Transverse colon (tissue), 4 donors: ENCODE data around the gene ZNF576. TPM values are rescaled to one million over a fixed set of nuclear protein-coding genes. Genes with fewer than 3 reads are reported as not detected.
"Not testable (repeated sequence)": the region's sequence is repeated elsewhere in the genome, so short reads cannot be mapped to it uniquely, and the experiment has no call there.

Source experiments
- DNase-seq: peaks from one replicate; pipeline ENCODE4 v3.0.0-alpha.2; 2019
- H3K27ac ChIP-seq, 4 donors: fragments of 200-600 bp; sonication (generic); 2 replicates each; pipeline ENCODE4 v1.5.1; 2016 to 2018; ENCODE audit warnings: inconsistent platforms in 4 of 4
- H3K27me3 ChIP-seq: fragments of 200-600 bp; sonication (generic); 2 replicates; pipeline ENCODE4 v1.5.1; 2017; ENCODE audit warnings: inconsistent platforms
- H3K36me3 ChIP-seq, 4 donors: fragments of 200-600 bp; sonication (generic); 2 replicates each; pipeline ENCODE4 v1.5.1; 2017 to 2019; ENCODE audit warnings: inconsistent platforms in 4 of 4
- H3K4me1 ChIP-seq, 4 donors: fragments of 200-600 bp; sonication (generic); 2 replicates each; pipeline ENCODE4 v1.5.1; 2017 to 2020; ENCODE audit warnings: inconsistent platforms in 4 of 4
- H3K4me3 ChIP-seq, 4 donors: fragments of 200-600 bp; sonication (generic); 1 replicate in 1 of 4; 2 replicates in 3 of 4; pipeline versions ENCODE4 v1.5.1 to v1.6.1; 2017 to 2019; ENCODE audit warnings: inconsistent platforms in 4 of 4
- H3K9me3 ChIP-seq, 2 donors: fragments of 200-600 bp; sonication (generic); 2 replicates each; pipeline ENCODE4 v1.5.1; 2017 to 2019; ENCODE audit warnings: inconsistent platforms in 2 of 2
- CTCF ChIP-seq, 5 experiments: fragments of 200-600 bp in 3 of 5; fragments of 450-650 bp in 2 of 5; sonication (generic) in 3 of 5; IDR thresholded peaks; 1 replicate in 2 of 5; 2 replicates in 3 of 5; pipeline ENCODE4 v1.5.1; 2016 to 2017; ENCODE audit warnings: antibody characterized with exemption in 5 of 5, inconsistent platforms in 3 of 5, mild to moderate bottlenecking in 2 of 5, moderate library complexity in 1 of 5
- EP300 ChIP-seq: sonication (generic); formaldehyde crosslinking; IDR thresholded peaks from one replicate; pipeline ENCODE4 v1.6.1; 2017; ENCODE audit warnings: antibody characterized with exemption, low read depth
- POLR2A ChIP-seq: fragments of 450-650 bp; IDR thresholded peaks from one replicate; pipeline ENCODE4 v1.6.1; 2016; ENCODE audit warnings: antibody characterized with exemption, mild to moderate bottlenecking, moderate library complexity
- POLR2AphosphoS5 ChIP-seq, 3 donors: sonication (generic); formaldehyde crosslinking; IDR thresholded peaks; one replicate each; pipeline ENCODE4 v1.6.1; 2016; ENCODE audit warnings: antibody characterized with exemption in 3 of 3
- WGBS, 2 donors: methylation state at CpG; one replicate each; pipeline ENCODE4 v1.1.5; 2018; ENCODE audit warnings: low coverage in 1 of 2; 5-methylcytosine and 5-hydroxymethylcytosine counted together
- in situ Hi-C, 4 donors: fragments of 200-750 bp; cut with MboI; loops; one replicate each; pipeline versions ENCODE4 v1.15.0 to v1.15.1; 2017; ENCODE audit warnings: low sequenced_read_pairs in 3 of 4, low pct_ligation_motif_present in 1 of 4, low pct_unique_long_range_greater_than_20kb in 1 of 4
- intact Hi-C: fragments of 100-400 bp; cut with DNase I; formaldehyde crosslinking; loops from one replicate; pipeline ENCODE4 v1.15.1; 2023; ENCODE audit warnings: low total_unique reads
- total RNA-seq, 4 donors: library from RNA; depleted of rRNA; stranded (reverse); fragments of >200 nt; gene quantifications; one replicate each; pipeline ENCODE4 v1.1.0, GENCODE V29; 2016

Gene ZNF576
- total RNA-seq, 4 donors from 2014 or later = 3.7 to 11.9 (median 9.8) TPM

GRCh38 chr19:43644181-43644580 is 47.8 kb downstream of the ZNF576 start:
- Histone ChIP-seq H3K4me3 (no peak overlapping the region), H3K9me3 (no peaks in the 10 kb centered on the region), H3K27ac (no peak overlapping the region), H3K27me3 (peaks cover 8% of the 10 kb centered on the region), H3K36me3 (no peaks in the 10 kb centered on the region), H3K4me1 (peaks cover 6 to 11% (median 9%) of the 10 kb centered on the region in 4 donors)
- TF ChIP-seq POLR2AphosphoS5 (IDR thresholded peaks at IDR 0.05) (no peak), CTCF (IDR thresholded peaks at IDR 0.05) (no peak), POLR2A (no peak), EP300 (no peak)
- WGBS, 2 donors = 60 to 82% methylated on average over 4 to 13 of the region's 13 CpGs
- no peak for DNase-seq
- intact Hi-C loops (no loop called here), in situ Hi-C loops (loop anchor here in 1 of 4 donors (10.0 kb wide), 1 partner anchor 89 kb away; no protein-coding TSS in a partner anchor)

GRCh38 chr19:43648633-43649032 is 52.2 kb downstream of the ZNF576 start:
- no peak overlapping the region for H3K4me3 ChIP-seq
- no peaks in the 10 kb centered on the region for H3K27me3 ChIP-seq
- DNase-seq = no peak
- in situ Hi-C loops (loop anchor here in 1 of 4 donors (10.0 kb wide), 1 partner anchor 94 kb away; no protein-coding TSS in a partner anchor), intact Hi-C loops (no loop called here)
- no peaks in the 10 kb centered on the region for H3K9me3 ChIP-seq
- no peaks in the 10 kb centered on the region for H3K4me1 ChIP-seq
- TF ChIP-seq POLR2AphosphoS5 (IDR thresholded peaks at IDR 0.05) (no peak), POLR2A (no peak), CTCF (IDR thresholded peaks at IDR 0.05) (no peak), EP300 (no peak)
- H3K27ac ChIP-seq = no peak overlapping the region
- H3K36me3 ChIP-seq = peaks cover 0 to 8% (median 0%) of the 10 kb centered on the region in 4 donors
- WGBS, 2 donors = 83 to 92% methylated on average over 2 to 6 of the region's 6 CpGs

GRCh38 chr19:43649514-43649913 is 53.1 kb downstream of the ZNF576 start:
- Histone ChIP-seq H3K36me3 (peaks cover 0 to 8% (median 0%) of the 10 kb centered on the region in 4 donors), H3K9me3 (no peaks in the 10 kb centered on the region), H3K4me3 (no peak overlapping the region), H3K27ac (no peak overlapping the region), H3K4me1 (no peaks in the 10 kb centered on the region), H3K27me3 (no peaks in the 10 kb centered on the region)
- intact Hi-C loops = no loop called here
- 83 to 92% methylated on average over 2 of the region's 2 CpGs for WGBS, 2 donors
- in situ Hi-C loops = loop anchor here in 1 of 4 donors (10.0 kb wide), 1 partner anchor 95 kb away; no protein-coding TSS in a partner anchor
- TF ChIP-seq EP300 (no peak), POLR2A (no peak), CTCF (IDR thresholded peaks at IDR 0.05) (no peak), POLR2AphosphoS5 (IDR thresholded peaks at IDR 0.05) (no peak)
- DNase-seq = no peak

DNA sequence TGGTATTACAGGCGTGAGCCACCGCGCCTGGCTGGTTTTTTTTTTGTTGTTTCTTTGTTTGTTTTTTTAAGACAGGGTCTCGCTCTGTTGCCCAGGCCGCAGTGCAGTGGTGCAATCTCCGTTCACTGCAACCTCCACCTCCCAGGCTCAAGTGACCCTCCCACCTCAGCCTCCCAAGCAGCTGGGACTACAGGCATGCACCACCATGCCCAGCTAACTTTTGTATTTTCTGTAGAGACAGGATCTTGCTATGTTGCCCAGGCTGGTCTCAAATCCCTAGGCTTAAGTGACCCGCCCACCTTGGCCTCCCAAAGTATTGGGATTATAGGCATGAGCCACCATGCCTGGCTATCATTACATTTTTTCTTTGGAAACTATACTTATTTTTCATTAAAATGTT is 53.9 kb downstream of the ZNF576 start:
- H3K27ac ChIP-seq, H3K4me3 ChIP-seq, H3K27me3 ChIP-seq, H3K4me1 ChIP-seq, H3K9me3 ChIP-seq, DNase-seq, in situ Hi-C loops, H3K36me3 ChIP-seq: not testable (repeated sequence)
- intact Hi-C loops = loop anchor here (10.0 kb wide), 1 partner anchor 85 kb away; no protein-coding TSS in a partner anchor
- 94 to 100% methylated on average over 1 to 7 of the region's 7 CpGs for WGBS, 2 donors

Other genes with a start within 250 kb of the ZNF576 start
- gene CD177, start 242.9 kb upstream of the ZNF576 start, total RNA-seq = 100 to 1,000 TPM in 2 of 4 donors, 10 to 100 TPM in 2; 12.1 to 720 (median 82.6) TPM
- gene TEX101, start 181.7 kb upstream of the ZNF576 start, total RNA-seq = not detected
- gene LYPD3, start 131.0 kb upstream of the ZNF576 start, total RNA-seq = 1 to 10 TPM in 1 of 4 donors, not detected in 3; 2.2 TPM
- gene PHLDB3, start 91.8 kb upstream of the ZNF576 start, total RNA-seq = 10 to 100 TPM; 10.2 to 28.7 (median 16.5) TPM
- 100 to 1,000 TPM; 438 to 667 (median 458) TPM for gene ETHE1, start 69.4 kb upstream of the ZNF576 start, total RNA-seq
- 1 to 10 TPM in 2 of 4 donors, under 1 TPM in 1, not detected in 1; 0.20 to 1.9 (median 1.8) TPM for gene ZNF575, start 63.4 kb upstream of the ZNF576 start, total RNA-seq
- 100 to 1,000 TPM in 1 of 4 donors, 10 to 100 TPM in 2, 1 to 10 TPM in 1; 8.0 to 147 (median 15.8) TPM for gene XRCC1, start 21.1 kb upstream of the ZNF576 start, total RNA-seq
- gene PINLYP, start 20.8 kb upstream of the ZNF576 start, total RNA-seq = 1 to 10 TPM in 3 of 4 donors, not detected in 1; 1.1 to 4.0 (median 1.6) TPM
- 10 to 100 TPM; 15.7 to 32.5 (median 24.7) TPM for gene IRGQ, start 461 bp upstream of the ZNF576 start, total RNA-seq
- 1 to 10 TPM in 1 of 4 donors, under 1 TPM in 2, not detected in 1; 0.14 to 2.2 (median 0.64) TPM for gene SRRM5, start 15.5 kb downstream of the ZNF576 start, total RNA-seq
- gene ZNF428, start 23.0 kb downstream of the ZNF576 start, total RNA-seq = 10 to 100 TPM in 3 of 4 donors, 1 to 10 TPM in 1; 3.0 to 17.1 (median 15.1) TPM
- 1 to 10 TPM in 3 of 4 donors, not detected in 1; 2.5 to 4.0 (median 3.7) TPM for gene CADM4, start 43.3 kb downstream of the ZNF576 start, total RNA-seq
- 10 to 100 TPM; 12.1 to 76.2 (median 54.7) TPM for gene PLAUR, start 73.6 kb downstream of the ZNF576 start, total RNA-seq
- not detected for gene IRGC, start 119.5 kb downstream of the ZNF576 start, total RNA-seq
- gene SMG9, start 158.4 kb downstream of the ZNF576 start, total RNA-seq = 10 to 100 TPM in 3 of 4 donors, 1 to 10 TPM in 1; 4.1 to 68.7 (median 13.8) TPM
- gene KCNN4, start 184.4 kb downstream of the ZNF576 start, total RNA-seq = 10 to 100 TPM in 3 of 4 donors, not detected in 1; 26.5 to 72.2 (median 37.4) TPM
- gene LYPD5, start 205.9 kb downstream of the ZNF576 start, total RNA-seq = 1 to 10 TPM in 3 of 4 donors, not detected in 1; 2.1 to 5.2 (median 2.6) TPM
- 100 to 1,000 TPM in 1 of 4 donors, 10 to 100 TPM in 3; 10.9 to 168 (median 17.8) TPM for gene ZNF283, start 230.7 kb downstream of the ZNF576 start, total RNA-seq